ENCODE results near the gene C14orf180. TPM values are rescaled to one million over a fixed set of nuclear protein-coding genes. Genes with fewer than 3 reads are reported as not detected.

C14orf180 gene
- total RNA-seq, 4 donors from 2014 or later, result 0.13 to 1.5 (median 0.53) TPM

- intact Hi-C loops (cut with DNase I), result no loop called here
- no peaks in the 10 kb centered on the region for H3K4me1 ChIP-seq
- no peak overlapping the region for H3K27ac ChIP-seq
- WGBS, 2 donors, result 60 to 100% methylated on average over 1 to 3 of the region's 19 CpGs
- TF ChIP-seq POLR2A (IDR thresholded peaks at IDR 0.05), result no peak
- TF ChIP-seq, protein P1, sequence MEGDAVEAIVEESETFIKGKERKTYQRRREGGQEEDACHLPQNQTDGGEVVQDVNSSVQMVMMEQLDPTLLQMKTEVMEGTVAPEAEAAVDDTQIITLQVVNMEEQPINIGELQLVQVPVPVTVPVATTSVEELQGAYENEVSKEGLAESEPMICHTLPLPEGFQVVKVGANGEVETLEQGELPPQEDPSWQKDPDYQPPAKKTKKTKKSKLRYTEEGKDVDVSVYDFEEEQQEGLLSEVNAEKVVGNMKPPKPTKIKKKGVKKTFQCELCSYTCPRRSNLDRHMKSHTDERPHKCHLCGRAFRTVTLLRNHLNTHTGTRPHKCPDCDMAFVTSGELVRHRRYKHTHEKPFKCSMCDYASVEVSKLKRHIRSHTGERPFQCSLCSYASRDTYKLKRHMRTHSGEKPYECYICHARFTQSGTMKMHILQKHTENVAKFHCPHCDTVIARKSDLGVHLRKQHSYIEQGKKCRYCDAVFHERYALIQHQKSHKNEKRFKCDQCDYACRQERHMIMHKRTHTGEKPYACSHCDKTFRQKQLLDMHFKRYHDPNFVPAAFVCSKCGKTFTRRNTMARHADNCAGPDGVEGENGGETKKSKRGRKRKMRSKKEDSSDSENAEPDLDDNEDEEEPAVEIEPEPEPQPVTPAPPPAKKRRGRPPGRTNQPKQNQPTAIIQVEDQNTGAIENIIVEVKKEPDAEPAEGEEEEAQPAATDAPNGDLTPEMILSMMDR (IDR thresholded peaks at IDR 0.05), result no peak
- no peaks in the 10 kb centered on the region for H3K9me3 ChIP-seq
- no peak overlapping the region for H3K4me3 ChIP-seq (replicated peaks in 1 of 3)
- DNase-seq, result no peak
- no peaks in the 10 kb centered on the region for H3K27me3 ChIP-seq
- no peaks in the 10 kb centered on the region for H3K36me3 ChIP-seq
Observed at GRCh38 chr14:104586832-104587620, 7.5 kb downstream of the C14orf180 start.

- no peaks in the 10 kb centered on the region for H3K4me1 ChIP-seq
- H3K27me3 ChIP-seq, result no peaks in the 10 kb centered on the region
- WGBS, 2 donors, result 68% methylated on average over 4 of the region's 19 CpGs; no CpG with 5 or more reads in 1 of the 2 donors
- no peak overlapping the region for H3K27ac ChIP-seq
- no peak overlapping the region for H3K4me3 ChIP-seq (replicated peaks in 1 of 3)
- intact Hi-C loops (cut with DNase I), result no loop called here
- no peaks in the 10 kb centered on the region for H3K9me3 ChIP-seq
- no peaks in the 10 kb centered on the region for H3K36me3 ChIP-seq
- no peak for TF ChIP-seq POLR2A (IDR thresholded peaks at IDR 0.05)
- TF ChIP-seq, protein P1 (IDR thresholded peaks at IDR 0.05), result no peak
- no peak for DNase-seq
Observed at GRCh38 chr14:104587641-104588040, 8.1 kb downstream of the C14orf180 start.

GRCh38 chr14:104588066-104588857 lies 8.7 kb downstream of the C14orf180 start:
- Histone ChIP-seq H3K27ac (no peak overlapping the region), H3K36me3 (no peaks in the 10 kb centered on the region), H3K4me3 (replicated peaks in 1 of 3) (no peak overlapping the region), H3K4me1 (no peaks in the 10 kb centered on the region), H3K27me3 (no peaks in the 10 kb centered on the region), H3K9me3 (no peaks in the 10 kb centered on the region)
- 83 to 84% methylated on average over 11 to 33 of the region's 38 CpGs for WGBS, 2 donors
- no peak for DNase-seq
- no peak for TF ChIP-seq POLR2A (IDR thresholded peaks at IDR 0.05)
- TF ChIP-seq, protein P1 (IDR thresholded peaks at IDR 0.05), result no peak
- intact Hi-C loops (cut with DNase I), result no loop called here

GRCh38 chr14:104589338-104590195 lies 10.0 kb downstream of the C14orf180 start:
- Histone ChIP-seq H3K27ac (no peak overlapping the region), H3K4me1 (no peaks in the 10 kb centered on the region), H3K9me3 (no peaks in the 10 kb centered on the region), H3K36me3 (no peaks in the 10 kb centered on the region), H3K4me3 (replicated peaks in 1 of 3) (no peak overlapping the region), H3K27me3 (no peaks in the 10 kb centered on the region)
- no peak for DNase-seq
- TF ChIP-seq, protein P1 (IDR thresholded peaks at IDR 0.05), result no peak
- TF ChIP-seq POLR2A (IDR thresholded peaks at IDR 0.05), result no peak
- intact Hi-C loops (cut with DNase I), result no loop called here
- 76 to 88% methylated on average over 14 to 22 of the region's 26 CpGs for WGBS, 2 donors
